ENCODE data around the gene FBLN2. TPM values are rescaled to one million over a fixed set of nuclear protein-coding genes. Genes with fewer than 3 reads are reported as not detected.

The FBLN2 gene
- total and polyA plus RNA-seq, 4 donors: 1.3 to 9.1 (median 4.3) TPM

DNA sequence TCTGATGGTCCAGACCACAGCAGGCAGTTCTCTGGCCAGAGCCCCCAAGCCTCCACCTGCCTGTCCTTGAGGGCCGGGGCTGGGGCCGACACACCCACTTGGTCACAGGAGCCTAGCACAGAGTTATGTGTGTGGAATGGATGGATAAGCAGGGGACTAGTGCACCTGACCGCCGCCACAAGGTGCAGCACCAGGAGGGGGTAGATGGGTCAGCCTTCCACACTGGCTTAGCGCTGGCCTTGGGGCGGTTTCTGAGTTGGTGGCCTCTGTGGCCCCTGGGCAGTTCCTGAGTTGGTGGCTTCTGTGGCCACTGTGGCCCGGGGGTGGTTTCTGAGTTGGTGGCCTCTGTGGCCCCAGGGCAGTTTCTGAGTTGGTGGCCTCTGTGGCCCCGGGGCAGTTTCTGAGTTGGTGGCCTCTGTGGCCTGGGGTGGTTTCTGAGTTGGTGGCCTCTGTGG is 75.8 kb downstream of the FBLN2 start:
- H3K27ac ChIP-seq (ENCODE audit: low read depth in 1 of 2, low read length in 2 of 2): no peak overlapping the region
- H3K4me1 ChIP-seq (ENCODE audit: control insufficient read depth in 4 of 4, insufficient read depth in 4 of 4, low read length in 3 of 4): no peaks in the 10 kb centered on the region
- no peak for DNase-seq (ENCODE audit: low spot score)

DNA sequence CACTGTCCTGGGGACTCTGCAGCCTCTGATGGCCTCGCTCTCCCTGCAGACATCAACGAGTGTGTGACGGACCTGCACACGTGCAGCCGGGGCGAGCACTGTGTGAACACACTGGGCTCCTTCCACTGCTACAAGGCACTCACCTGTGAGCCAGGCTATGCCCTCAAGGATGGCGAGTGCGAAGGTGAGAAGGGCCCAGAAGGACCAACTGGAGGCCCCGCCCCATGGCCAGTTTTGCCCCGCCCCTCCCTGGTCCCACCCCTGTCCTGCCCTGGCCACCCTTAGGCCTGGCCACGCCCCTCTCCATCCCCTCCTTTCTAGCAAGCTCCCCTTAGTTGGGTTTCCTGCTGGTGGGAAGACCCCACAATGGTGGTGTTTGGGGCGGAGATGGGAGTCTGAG is 77.5 kb downstream of the FBLN2 start:
- no peaks in the 10 kb centered on the region for H3K4me1 ChIP-seq (ENCODE audit: control insufficient read depth in 4 of 4, insufficient read depth in 4 of 4, low read length in 3 of 4)
- 94% methylated on average over 12 of the region's 12 CpGs for WGBS
- no peaks in the 10 kb centered on the region for H3K9me3 ChIP-seq (ENCODE audit: control insufficient read depth in 4 of 4, low read length in 3 of 4)
- no peak overlapping the region for H3K4me3 ChIP-seq (ENCODE audit: low read depth in 1 of 3, low read length in 3 of 3)
- DNase-seq (ENCODE audit: low spot score): no peak
- no peak overlapping the region for H3K9ac ChIP-seq (ENCODE audit: low read depth in 1 of 2, low read length in 2 of 2)
- no peak overlapping the region for H3K27ac ChIP-seq (ENCODE audit: low read depth in 1 of 2, low read length in 2 of 2)
- peaks cover 0 to 6% (median 0%) of the 10 kb centered on the region in 4 donors for H3K27me3 ChIP-seq (ENCODE audit: control insufficient read depth in 4 of 4, insufficient read depth in 4 of 4, low read length in 3 of 4)
- H3K36me3 ChIP-seq (ENCODE audit: control insufficient read depth in 4 of 4, insufficient read depth in 3 of 4, low read depth in 1 of 4, low read length in 3 of 4): no peaks in the 10 kb centered on the region
- no peak for TF ChIP-seq JUND (IDR thresholded peaks at IDR 0.05)
- TF ChIP-seq, protein P1, sequence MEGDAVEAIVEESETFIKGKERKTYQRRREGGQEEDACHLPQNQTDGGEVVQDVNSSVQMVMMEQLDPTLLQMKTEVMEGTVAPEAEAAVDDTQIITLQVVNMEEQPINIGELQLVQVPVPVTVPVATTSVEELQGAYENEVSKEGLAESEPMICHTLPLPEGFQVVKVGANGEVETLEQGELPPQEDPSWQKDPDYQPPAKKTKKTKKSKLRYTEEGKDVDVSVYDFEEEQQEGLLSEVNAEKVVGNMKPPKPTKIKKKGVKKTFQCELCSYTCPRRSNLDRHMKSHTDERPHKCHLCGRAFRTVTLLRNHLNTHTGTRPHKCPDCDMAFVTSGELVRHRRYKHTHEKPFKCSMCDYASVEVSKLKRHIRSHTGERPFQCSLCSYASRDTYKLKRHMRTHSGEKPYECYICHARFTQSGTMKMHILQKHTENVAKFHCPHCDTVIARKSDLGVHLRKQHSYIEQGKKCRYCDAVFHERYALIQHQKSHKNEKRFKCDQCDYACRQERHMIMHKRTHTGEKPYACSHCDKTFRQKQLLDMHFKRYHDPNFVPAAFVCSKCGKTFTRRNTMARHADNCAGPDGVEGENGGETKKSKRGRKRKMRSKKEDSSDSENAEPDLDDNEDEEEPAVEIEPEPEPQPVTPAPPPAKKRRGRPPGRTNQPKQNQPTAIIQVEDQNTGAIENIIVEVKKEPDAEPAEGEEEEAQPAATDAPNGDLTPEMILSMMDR (IDR thresholded peaks at IDR 0.05; ENCODE audit: low read depth, low read length, missing input control): no peak
- TF ChIP-seq, protein P2, sequence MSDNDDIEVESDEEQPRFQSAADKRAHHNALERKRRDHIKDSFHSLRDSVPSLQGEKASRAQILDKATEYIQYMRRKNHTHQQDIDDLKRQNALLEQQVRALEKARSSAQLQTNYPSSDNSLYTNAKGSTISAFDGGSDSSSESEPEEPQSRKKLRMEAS (IDR thresholded peaks at IDR 0.05): no peak
- TF ChIP-seq, protein P3, sequence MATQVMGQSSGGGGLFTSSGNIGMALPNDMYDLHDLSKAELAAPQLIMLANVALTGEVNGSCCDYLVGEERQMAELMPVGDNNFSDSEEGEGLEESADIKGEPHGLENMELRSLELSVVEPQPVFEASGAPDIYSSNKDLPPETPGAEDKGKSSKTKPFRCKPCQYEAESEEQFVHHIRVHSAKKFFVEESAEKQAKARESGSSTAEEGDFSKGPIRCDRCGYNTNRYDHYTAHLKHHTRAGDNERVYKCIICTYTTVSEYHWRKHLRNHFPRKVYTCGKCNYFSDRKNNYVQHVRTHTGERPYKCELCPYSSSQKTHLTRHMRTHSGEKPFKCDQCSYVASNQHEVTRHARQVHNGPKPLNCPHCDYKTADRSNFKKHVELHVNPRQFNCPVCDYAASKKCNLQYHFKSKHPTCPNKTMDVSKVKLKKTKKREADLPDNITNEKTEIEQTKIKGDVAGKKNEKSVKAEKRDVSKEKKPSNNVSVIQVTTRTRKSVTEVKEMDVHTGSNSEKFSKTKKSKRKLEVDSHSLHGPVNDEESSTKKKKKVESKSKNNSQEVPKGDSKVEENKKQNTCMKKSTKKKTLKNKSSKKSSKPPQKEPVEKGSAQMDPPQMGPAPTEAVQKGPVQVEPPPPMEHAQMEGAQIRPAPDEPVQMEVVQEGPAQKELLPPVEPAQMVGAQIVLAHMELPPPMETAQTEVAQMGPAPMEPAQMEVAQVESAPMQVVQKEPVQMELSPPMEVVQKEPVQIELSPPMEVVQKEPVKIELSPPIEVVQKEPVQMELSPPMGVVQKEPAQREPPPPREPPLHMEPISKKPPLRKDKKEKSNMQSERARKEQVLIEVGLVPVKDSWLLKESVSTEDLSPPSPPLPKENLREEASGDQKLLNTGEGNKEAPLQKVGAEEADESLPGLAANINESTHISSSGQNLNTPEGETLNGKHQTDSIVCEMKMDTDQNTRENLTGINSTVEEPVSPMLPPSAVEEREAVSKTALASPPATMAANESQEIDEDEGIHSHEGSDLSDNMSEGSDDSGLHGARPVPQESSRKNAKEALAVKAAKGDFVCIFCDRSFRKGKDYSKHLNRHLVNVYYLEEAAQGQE (IDR thresholded peaks at IDR 0.05): no peak
- TF ChIP-seq HNF4G (IDR thresholded peaks at IDR 0.05): no peak
- TF ChIP-seq EGR1 (IDR thresholded peaks at IDR 0.05; ENCODE audit: low read depth in 2 of 2): no peak

More for the DNA sequence above, 75.8 kb downstream of the FBLN2 start:
- Histone ChIP-seq H3K4me3 (ENCODE audit: low read depth in 1 of 3, low read length in 3 of 3) (no peak overlapping the region), H3K36me3 (ENCODE audit: control insufficient read depth in 4 of 4, insufficient read depth in 3 of 4, low read depth in 1 of 4, low read length in 3 of 4) (no peaks in the 10 kb centered on the region), H3K9ac (ENCODE audit: low read depth in 1 of 2, low read length in 2 of 2) (no peak overlapping the region), H3K27me3 (ENCODE audit: control insufficient read depth in 4 of 4, insufficient read depth in 4 of 4, low read length in 3 of 4) (peaks cover 0 to 3% (median 0%) of the 10 kb centered on the region in 4 donors), H3K9me3 (ENCODE audit: control insufficient read depth in 4 of 4, low read length in 3 of 4) (no peaks in the 10 kb centered on the region)
- WGBS: 95% methylated on average over 8 of the region's 8 CpGs
- TF ChIP-seq, protein P2 (IDR thresholded peaks at IDR 0.05): no peak
- TF ChIP-seq EGR1 (IDR thresholded peaks at IDR 0.05; ENCODE audit: low read depth in 2 of 2): no peak
- no peak for TF ChIP-seq GABPA (IDR thresholded peaks at IDR 0.05 in 1 of 2, conservative IDR thresholded peaks at IDR 0.05 in 1 of 2)
- TF ChIP-seq, protein P1 (IDR thresholded peaks at IDR 0.05; ENCODE audit: low read depth, low read length, missing input control): no peak
- TF ChIP-seq FOXA1 (IDR thresholded peaks at IDR 0.05): no peak
- no peak for TF ChIP-seq HNF4A (conservative IDR thresholded peaks at IDR 0.05)
- TF ChIP-seq, protein P3 (IDR thresholded peaks at IDR 0.05): no peak
- TF ChIP-seq HNF4G (IDR thresholded peaks at IDR 0.05): no peak
- no peak for TF ChIP-seq NR2F2 (IDR thresholded peaks at IDR 0.05)
- TF ChIP-seq, protein P4, sequence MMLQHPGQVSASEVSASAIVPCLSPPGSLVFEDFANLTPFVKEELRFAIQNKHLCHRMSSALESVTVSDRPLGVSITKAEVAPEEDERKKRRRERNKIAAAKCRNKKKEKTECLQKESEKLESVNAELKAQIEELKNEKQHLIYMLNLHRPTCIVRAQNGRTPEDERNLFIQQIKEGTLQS (IDR thresholded peaks at IDR 0.05): no peak
- TF ChIP-seq FOXA2 (IDR thresholded peaks at IDR 0.05): no peak
- TF ChIP-seq, protein P5, sequence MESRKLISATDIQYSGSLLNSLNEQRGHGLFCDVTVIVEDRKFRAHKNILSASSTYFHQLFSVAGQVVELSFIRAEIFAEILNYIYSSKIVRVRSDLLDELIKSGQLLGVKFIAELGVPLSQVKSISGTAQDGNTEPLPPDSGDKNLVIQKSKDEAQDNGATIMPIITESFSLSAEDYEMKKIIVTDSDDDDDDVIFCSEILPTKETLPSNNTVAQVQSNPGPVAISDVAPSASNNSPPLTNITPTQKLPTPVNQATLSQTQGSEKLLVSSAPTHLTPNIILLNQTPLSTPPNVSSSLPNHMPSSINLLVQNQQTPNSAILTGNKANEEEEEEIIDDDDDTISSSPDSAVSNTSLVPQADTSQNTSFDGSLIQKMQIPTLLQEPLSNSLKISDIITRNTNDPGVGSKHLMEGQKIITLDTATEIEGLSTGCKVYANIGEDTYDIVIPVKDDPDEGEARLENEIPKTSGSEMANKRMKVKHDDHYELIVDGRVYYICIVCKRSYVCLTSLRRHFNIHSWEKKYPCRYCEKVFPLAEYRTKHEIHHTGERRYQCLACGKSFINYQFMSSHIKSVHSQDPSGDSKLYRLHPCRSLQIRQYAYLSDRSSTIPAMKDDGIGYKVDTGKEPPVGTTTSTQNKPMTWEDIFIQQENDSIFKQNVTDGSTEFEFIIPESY (IDR thresholded peaks at IDR 0.05): no peak
